HFF-Myc (cell line): Measurements from ENCODE around the gene LUZP2.

Experiments used
- DNase-seq: peaks from one replicate; pipeline ENCODE4 v3.0.0-alpha.2; 2011; ENCODE audit warnings: low read depth; ENCODE audit errors: extremely low read depth
- H3K4me3 ChIP-seq: replicated peaks from 2 replicates; pipeline ENCODE4 v1.5.1; 2011; ENCODE audit warnings: low read depth, mild to moderate bottlenecking, control low read depth, low read length
- CTCF ChIP-seq: IDR thresholded peaks from 2 replicates; pipeline ENCODE4 v1.5.1; 2012; ENCODE audit warnings: mild to moderate bottlenecking, low read depth, low read length, control low read depth; ENCODE audit errors: missing control alignments

LUZP2 gene

GRCh38 chr11:24622262-24622661, 125.4 kb downstream of the LUZP2 start:
- no peak for TF ChIP-seq CTCF
- no peak overlapping the region for H3K4me3 ChIP-seq
- no peak for DNase-seq

GRCh38 chr11:24623121-24623520, 126.3 kb downstream of the LUZP2 start:
- no peak overlapping the region for H3K4me3 ChIP-seq
- no peak for TF ChIP-seq CTCF
- no peak for DNase-seq

GRCh38 chr11:24624432-24624831, 127.6 kb downstream of the LUZP2 start:
- no peak for TF ChIP-seq CTCF
- H3K4me3 ChIP-seq: no peak overlapping the region
- DNase-seq: no peak

GRCh38 chr11:24625975-24626374, 129.1 kb downstream of the LUZP2 start:
- DNase-seq: no peak
- H3K4me3 ChIP-seq: no peak overlapping the region
- TF ChIP-seq CTCF: no peak

- TF ChIP-seq CTCF: no peak
- no peak for DNase-seq
Measured at GRCh38 chr11:24628224-24628776, 131.4 kb downstream of the LUZP2 start.

GRCh38 chr11:24634606-24635160, 137.8 kb downstream of the LUZP2 start:
- DNase-seq: no peak
- H3K4me3 ChIP-seq: no peak overlapping the region
- no peak for TF ChIP-seq CTCF

More at GRCh38 chr11:24628224-24628776, 131.4 kb downstream of the LUZP2 start:
- H3K4me3 ChIP-seq: no peak overlapping the region
